Panc1 (cell line): ENCODE data around the gene TULP3. TPM values are rescaled to one million over a fixed set of nuclear protein-coding genes. Genes with fewer than 3 reads are reported as not detected.

Experiments
- ATAC-seq: fragments of 200-7000 bp; cut with Tn5 transposase; 2 replicates; pipeline ENCODE4 v1.9.1; 2020; ENCODE audit warnings: mild to moderate bottlenecking, moderate library complexity
- BruUV-seq: library from RNA; stranded (reverse); fragments of 400-500 nt; replicated peaks from 2 replicates; lab custom pipeline; 2021; lab: Mats Ljungman, UMichigan
- CTCF ChIA-PET: fragments of 300-600 bp; sonication (Branson Sonifier 250); formaldehyde crosslinking; loops from one replicate; lab custom pipeline; 2022; ENCODE audit warnings: antibody characterized with exemption; lab: Charles Lee
- POLR2A ChIA-PET: fragments of 300-600 bp; sonication (Branson Sonifier 250); formaldehyde crosslinking; loops from one replicate; lab custom pipeline; 2022; ENCODE audit warnings: antibody characterized with exemption; lab: Charles Lee
- DNase-seq: peaks from one replicate; pipeline ENCODE4 v3.0.0-alpha.2; 2010; ENCODE audit warnings: low read depth, low spot score
- H3K27ac ChIP-seq: 2 replicates; pipeline ENCODE4 v1.5.1; 2011; ENCODE audit warnings: mild to moderate bottlenecking, low read length, inconsistent platforms
- H3K27me3 ChIP-seq: fragments of 200-500 bp; sonication (Bioruptor generic); 2 replicates; pipeline ENCODE4 v1.6.0; 2014; ENCODE audit warnings: low read length, inconsistent platforms; ENCODE audit not compliant: control insufficient read depth, insufficient read depth
- H3K36me3 ChIP-seq: fragments of 200-500 bp; sonication (Bioruptor generic); 2 replicates; pipeline ENCODE4 v1.5.1; 2014; ENCODE audit warnings: inconsistent platforms, mild to moderate bottlenecking, low read length, moderate library complexity; ENCODE audit not compliant: control insufficient read depth, insufficient read depth
- H3K4me1 ChIP-seq: 2 replicates; pipeline ENCODE4 v1.5.1; 2011; ENCODE audit warnings: inconsistent platforms, mild to moderate bottlenecking, low read length, moderate library complexity; ENCODE audit not compliant: control insufficient read depth, insufficient read depth
- H3K4me3 ChIP-seq, 2 experiments: 2 replicates each; pipeline ENCODE4 v1.5.1; 2011 to 2012; ENCODE audit warnings: low read depth in 2 of 2, low read length in 2 of 2, mild to moderate bottlenecking in 2 of 2, inconsistent platforms in 1 of 2, moderate library complexity in 1 of 2
- H3K9me3 ChIP-seq: fragments of 200-500 bp; sonication (Bioruptor generic); 2 replicates; pipeline ENCODE4 v1.5.1; 2014; ENCODE audit warnings: low read depth, mild to moderate bottlenecking, inconsistent platforms, low read length, moderate library complexity; ENCODE audit not compliant: control insufficient read depth, insufficient read depth
- POLR2AphosphoS5 ChIP-seq: IDR thresholded peaks from 2 replicates; pipeline ENCODE4 v1.6.1; 2012; ENCODE audit warnings: mild to moderate bottlenecking, low read depth, low read length, moderate library complexity
- REST ChIP-seq, 2 experiments: IDR thresholded peaks; 2 replicates each; pipeline ENCODE4 v1.6.1; 2011 to 2012; ENCODE audit warnings: low read depth in 2 of 2, control low read depth in 1 of 2, low read length in 1 of 2, mild to moderate bottlenecking in 1 of 2, moderate library complexity in 1 of 2; ENCODE audit not compliant: insufficient read depth in 1 of 2
- SIN3A ChIP-seq: IDR thresholded peaks from 2 replicates; pipeline ENCODE4 v1.6.1; 2012; ENCODE audit warnings: low read depth, mild to moderate bottlenecking, low read length, moderate library complexity, borderline replicate concordance; ENCODE audit not compliant: insufficient read depth
- TCF7L2 ChIP-seq: IDR thresholded peaks from 2 replicates; pipeline ENCODE4 v1.6.1; 2011; ENCODE audit warnings: mild to moderate bottlenecking, low read depth, low read length, inconsistent platforms
- in situ Hi-C: cut with HindIII; loops from 2 replicates; pipeline ENCODE4 v1.10.0; 2016; ENCODE audit warnings: low sequenced_read_pairs, low pct_unique_long_range_greater_than_20kb
- intact Hi-C: fragments of 100-400 bp; cut with micrococcal nuclease; formaldehyde crosslinking; loops from one replicate; pipeline ENCODE4 v1.10.0; 2022; ENCODE audit not compliant: unreplicated experiment
- total RNA-seq: library from RNA; stranded (reverse); gene quantifications from one replicate; pipeline ENCODE4 v1.2.1, GENCODE V29; 2021; ENCODE audit not compliant: unreplicated experiment
- TF ChIP-seq, protein P1 (sequence below): fragments of 450-650 bp; IDR thresholded peaks from 2 replicates; pipeline ENCODE4 v1.5.1; 2017; ENCODE audit warnings: mild to moderate bottlenecking

TULP3 gene
- total RNA-seq, 1 experiment from 2014 or later: 29.3 TPM

DNA sequence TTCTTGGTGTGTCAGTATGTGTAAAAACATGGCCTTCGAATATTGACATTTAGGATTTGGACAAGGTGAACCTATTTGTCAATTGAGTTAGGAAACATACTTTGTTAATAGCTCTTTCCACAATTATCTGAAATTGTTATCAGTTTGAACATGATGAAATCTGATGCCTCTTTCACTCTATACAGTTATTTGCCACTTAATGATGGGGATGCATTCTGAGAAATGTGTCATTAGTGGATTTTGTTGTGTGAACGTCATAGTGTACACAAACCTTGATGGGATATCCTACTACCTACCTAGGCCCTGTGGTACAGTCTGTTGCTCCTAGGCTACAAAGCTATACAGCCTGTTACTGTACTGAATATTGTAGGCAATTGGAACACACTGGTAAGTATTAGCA, 4.8 kb downstream of the TULP3 start:
- Histone ChIP-seq H3K4me1 (peaks cover 6% of the 10 kb centered on the region; the same call in 1 of the 2 replicates), H3K36me3 (no peaks in the 10 kb centered on the region; the same call in 1 of the 2 replicates), H3K27me3 (no peaks in the 10 kb centered on the region), H3K9me3 (no peaks in the 10 kb centered on the region), H3K27ac (no peak overlapping the region), H3K4me3 (no peak overlapping the region)
- no TSS peak for BruUV-seq
- TF ChIP-seq, protein P1, sequence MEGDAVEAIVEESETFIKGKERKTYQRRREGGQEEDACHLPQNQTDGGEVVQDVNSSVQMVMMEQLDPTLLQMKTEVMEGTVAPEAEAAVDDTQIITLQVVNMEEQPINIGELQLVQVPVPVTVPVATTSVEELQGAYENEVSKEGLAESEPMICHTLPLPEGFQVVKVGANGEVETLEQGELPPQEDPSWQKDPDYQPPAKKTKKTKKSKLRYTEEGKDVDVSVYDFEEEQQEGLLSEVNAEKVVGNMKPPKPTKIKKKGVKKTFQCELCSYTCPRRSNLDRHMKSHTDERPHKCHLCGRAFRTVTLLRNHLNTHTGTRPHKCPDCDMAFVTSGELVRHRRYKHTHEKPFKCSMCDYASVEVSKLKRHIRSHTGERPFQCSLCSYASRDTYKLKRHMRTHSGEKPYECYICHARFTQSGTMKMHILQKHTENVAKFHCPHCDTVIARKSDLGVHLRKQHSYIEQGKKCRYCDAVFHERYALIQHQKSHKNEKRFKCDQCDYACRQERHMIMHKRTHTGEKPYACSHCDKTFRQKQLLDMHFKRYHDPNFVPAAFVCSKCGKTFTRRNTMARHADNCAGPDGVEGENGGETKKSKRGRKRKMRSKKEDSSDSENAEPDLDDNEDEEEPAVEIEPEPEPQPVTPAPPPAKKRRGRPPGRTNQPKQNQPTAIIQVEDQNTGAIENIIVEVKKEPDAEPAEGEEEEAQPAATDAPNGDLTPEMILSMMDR: no peak
- TF ChIP-seq TCF7L2 (no peak), REST (IDR thresholded peaks at IDR 0.05; ENCODE audit: insufficient read depth in 1 of 2, low read depth in 2 of 2, low read length in 1 of 2) (no peak), POLR2AphosphoS5 (no peak), SIN3A (no peak)
- in situ Hi-C loops: no loop called here
- CTCF ChIA-PET: no interaction called here
- ATAC-seq (no peak), DNase-seq (no peak)
- POLR2A ChIA-PET: no interaction called here
- intact Hi-C loops: no loop called here

DNA sequence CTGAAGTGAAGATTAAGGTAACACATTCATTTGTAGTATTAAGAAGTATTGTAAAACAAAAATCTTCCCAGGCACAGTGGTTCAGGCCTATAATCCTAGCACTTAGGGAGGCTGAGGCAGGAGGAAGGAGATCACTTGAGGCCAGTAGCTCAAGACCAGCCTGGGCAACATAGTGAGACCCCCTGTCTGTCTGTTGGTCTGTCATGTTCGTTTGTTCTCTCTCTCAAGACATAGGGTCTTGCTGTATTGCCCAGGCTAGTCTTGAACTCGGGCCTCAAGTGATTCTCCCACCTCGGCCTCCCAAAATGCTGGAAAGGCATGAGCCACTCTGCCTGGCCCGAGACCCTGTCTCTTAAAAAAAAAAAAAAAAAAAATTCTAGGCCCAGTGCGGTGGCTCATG, 6.7 kb downstream of the TULP3 start:
- intact Hi-C loops (no loop called here), in situ Hi-C loops (no loop called here)
- TF ChIP-seq POLR2AphosphoS5 (no peak), SIN3A (no peak), TCF7L2 (no peak), REST (IDR thresholded peaks at IDR 0.05; ENCODE audit: insufficient read depth in 1 of 2, low read depth in 2 of 2, low read length in 1 of 2) (no peak)
- TF ChIP-seq, protein P1: no peak
- DNase-seq: no peak
- H3K4me3 ChIP-seq: no peak overlapping the region
- POLR2A ChIA-PET: no interaction called here
- no peaks in the 10 kb centered on the region; the same call in 1 of the 2 replicates for H3K36me3 ChIP-seq
- no peaks in the 10 kb centered on the region for H3K27me3 ChIP-seq
- no TSS peak for BruUV-seq
- peaks cover 19% of the 10 kb centered on the region for H3K4me1 ChIP-seq
- no peak for ATAC-seq
- no peak overlapping the region for H3K27ac ChIP-seq
- CTCF ChIA-PET: no interaction called here
- H3K9me3 ChIP-seq: no peaks in the 10 kb centered on the region
